Right lobe of liver (tissue), 4 donors: Measurements from ENCODE around the gene SMPD4.
"Not testable (repeated sequence)": the region's sequence is repeated elsewhere in the genome, so short reads cannot be mapped to it uniquely, and the experiment has no call there.

Experiments
- CTCF ChIP-seq, 4 donors: fragments of 200-600 bp in 3 of 4; fragments of 450-650 bp in 1 of 4; IDR thresholded peaks; one replicate each; pipeline versions ENCODE4 v1.5.1 to v1.8.0; 2016 to 2022; ENCODE audit warnings: antibody characterized with exemption in 4 of 4, mild to moderate bottlenecking in 2 of 4
- POLR2A ChIP-seq: fragments of 450-650 bp; IDR thresholded peaks from one replicate; pipeline ENCODE4 v1.6.1; 2017; ENCODE audit warnings: antibody characterized with exemption, mild to moderate bottlenecking
- donor health status: DM: no; HTN: no; CAD: no.
- donor health status: DM: no; HTN: no; CAD: no.
- donor health status: DM: no; HTN: yes; CAD: no.

- TF ChIP-seq CTCF (IDR thresholded peaks at IDR 0.05); POLR2A: not testable (repeated sequence)
These were observed 44.9 kb downstream of the SMPD4 start for GRCh38 chr2:130136546-130136945.
